Ovary (tissue), 3 donors: Measurements from ENCODE around the gene HSPB7.

Experiments
- CTCF ChIP-seq, 3 donors: fragments of 450-650 bp in 2 of 3; fragments of 200-600 bp in 1 of 3; IDR thresholded peaks; one replicate each; pipeline versions ENCODE4 v1.5.1 to v1.8.0; 2016 to 2022; ENCODE audit warnings: antibody characterized with exemption in 3 of 3, mild to moderate bottlenecking in 1 of 3
- EP300 ChIP-seq: sonication (generic); formaldehyde crosslinking; IDR thresholded peaks from one replicate; pipeline ENCODE4 v1.6.1; 2017; ENCODE audit warnings: antibody characterized with exemption
- POLR2A ChIP-seq: fragments of 450-650 bp; IDR thresholded peaks from one replicate; pipeline ENCODE4 v1.6.1; 2017; ENCODE audit warnings: antibody characterized with exemption, mild to moderate bottlenecking, moderate library complexity
- donor health status: DM: no; HTN: no; CAD: no.

GRCh38 chr1:16042096-16042495 is 24.3 kb upstream of the HSPB7 start:
- TF ChIP-seq CTCF (IDR thresholded peaks at IDR 0.05) (no peak), POLR2A (no peak), EP300 (no peak)
